ENCODE results near the gene FIGLA. TPM values are rescaled to one million over a fixed set of nuclear protein-coding genes. Genes with fewer than 3 reads are reported as not detected.

FIGLA gene
- total and polyA plus RNA-seq, 2 experiments from 2014 or later: not detected

- WGBS (ENCODE audit: low lambda C conversion rate, missing lambda C conversion rate): 95% methylated on average over 6 of the region's 6 CpGs
- Histone ChIP-seq H2AFZ (no peak overlapping the region), H3K79me2 (no peaks in the 10 kb centered on the region), H3K4me2 (no peak overlapping the region), H3K9me2 (replicated peaks; ENCODE audit: insufficient read depth) (no peaks in the 10 kb centered on the region), H3K27ac (no peak overlapping the region), H3K4me1 (ENCODE audit: insufficient read depth) (no peaks in the 10 kb centered on the region), H3K27me3 (no peaks in the 10 kb centered on the region), H4K20me1 (ENCODE audit: insufficient read depth, poor library complexity, severe bottlenecking) (no peaks in the 10 kb centered on the region), H3K9me3 (ENCODE audit: low read depth) (no peaks in the 10 kb centered on the region), H3K4me3 (no peak overlapping the region), H3K36me3 (replicated peaks; ENCODE audit: insufficient read depth, low read depth) (no peaks in the 10 kb centered on the region)
- no peak for TF ChIP-seq EZH2 (IDR thresholded peaks at IDR 0.05; ENCODE audit: borderline replicate concordance)
- no peak for TF ChIP-seq CTCF (IDR thresholded peaks at IDR 0.05; ENCODE audit: poor library complexity)
- no peak for TF ChIP-seq EZH2phosphoT487 (IDR thresholded peaks at IDR 0.05; ENCODE audit: low read depth, severe bottlenecking, unreplicated experiment)
- no peak for DNase-seq (ENCODE audit: low spot score)
Measured at GRCh38 chr2:70831861-70832260, 41.4 kb upstream of the FIGLA start.

- H2AFZ ChIP-seq: no peak overlapping the region
- H3K4me2 ChIP-seq: no peak overlapping the region
- peak; percentile 26 for DNase-seq (ENCODE audit: low spot score)
- H3K4me1 ChIP-seq (ENCODE audit: insufficient read depth): no peaks in the 10 kb centered on the region
- WGBS (ENCODE audit: low lambda C conversion rate, missing lambda C conversion rate): 77% methylated on average over 5 of the region's 5 CpGs
- no peaks in the 10 kb centered on the region for H3K36me3 ChIP-seq (replicated peaks; ENCODE audit: insufficient read depth, low read depth)
- H3K4me3 ChIP-seq: no peak overlapping the region
- H3K9me3 ChIP-seq (ENCODE audit: low read depth): no peaks in the 10 kb centered on the region
- no peaks in the 10 kb centered on the region for H3K79me2 ChIP-seq
- no peaks in the 10 kb centered on the region for H3K27me3 ChIP-seq
- no peak for TF ChIP-seq EZH2 (IDR thresholded peaks at IDR 0.05; ENCODE audit: borderline replicate concordance)
- no peak for TF ChIP-seq CTCF (IDR thresholded peaks at IDR 0.05; ENCODE audit: poor library complexity)
- TF ChIP-seq EZH2phosphoT487 (IDR thresholded peaks at IDR 0.05; ENCODE audit: low read depth, severe bottlenecking, unreplicated experiment): no peak
- H3K27ac ChIP-seq: no peak overlapping the region
- H4K20me1 ChIP-seq (ENCODE audit: insufficient read depth, poor library complexity, severe bottlenecking): no peaks in the 10 kb centered on the region
- no peaks in the 10 kb centered on the region for H3K9me2 ChIP-seq (replicated peaks; ENCODE audit: insufficient read depth)
Measured at GRCh38 chr2:70830366-70830765, 39.9 kb upstream of the FIGLA start.

GRCh38 chr2:70829916-70830315 lies 39.5 kb upstream of the FIGLA start:
- no peaks in the 10 kb centered on the region for H3K36me3 ChIP-seq (replicated peaks; ENCODE audit: insufficient read depth, low read depth)
- no peak overlapping the region for H3K27ac ChIP-seq
- no peak overlapping the region for H2AFZ ChIP-seq
- H4K20me1 ChIP-seq (ENCODE audit: insufficient read depth, poor library complexity, severe bottlenecking): no peaks in the 10 kb centered on the region
- no peaks in the 10 kb centered on the region for H3K9me3 ChIP-seq (ENCODE audit: low read depth)
- H3K4me3 ChIP-seq: no peak overlapping the region
- no peak for TF ChIP-seq CTCF (IDR thresholded peaks at IDR 0.05; ENCODE audit: poor library complexity)
- no peak for TF ChIP-seq EZH2 (IDR thresholded peaks at IDR 0.05; ENCODE audit: borderline replicate concordance)
- TF ChIP-seq EZH2phosphoT487 (IDR thresholded peaks at IDR 0.05; ENCODE audit: low read depth, severe bottlenecking, unreplicated experiment): no peak
- whole genome bisulfite sequencing (ENCODE audit: low lambda C conversion rate, missing lambda C conversion rate): 83% methylated on average over 1 of the region's 1 CpG
- DNase-seq (ENCODE audit: low spot score): no peak
- no peaks in the 10 kb centered on the region for H3K27me3 ChIP-seq
- no peaks in the 10 kb centered on the region for H3K79me2 ChIP-seq
- H3K9me2 ChIP-seq (replicated peaks; ENCODE audit: insufficient read depth): no peaks in the 10 kb centered on the region
- H3K4me2 ChIP-seq: no peak overlapping the region
- no peaks in the 10 kb centered on the region for H3K4me1 ChIP-seq (ENCODE audit: insufficient read depth)
